PC-9 (cell line): Measurements from ENCODE around the gene B4GALNT2.

Experiments used
- EZH2 ChIP-seq: fragments of 200-600 bp; sonication (generic); IDR thresholded peaks from 2 replicates; pipeline ENCODE4 v1.8.0; 2017; ENCODE audit warnings: antibody characterized with exemption, low read depth
- TF ChIP-seq, protein P1 (sequence below): fragments of 200-600 bp; sonication (generic); conservative IDR thresholded peaks from 2 replicates; pipeline ENCODE4 v1.6.1; 2017; ENCODE audit warnings: mixed run types, antibody characterized with exemption, mild to moderate bottlenecking, moderate library complexity

- TF ChIP-seq EZH2, result no peak
- TF ChIP-seq, protein P1, sequence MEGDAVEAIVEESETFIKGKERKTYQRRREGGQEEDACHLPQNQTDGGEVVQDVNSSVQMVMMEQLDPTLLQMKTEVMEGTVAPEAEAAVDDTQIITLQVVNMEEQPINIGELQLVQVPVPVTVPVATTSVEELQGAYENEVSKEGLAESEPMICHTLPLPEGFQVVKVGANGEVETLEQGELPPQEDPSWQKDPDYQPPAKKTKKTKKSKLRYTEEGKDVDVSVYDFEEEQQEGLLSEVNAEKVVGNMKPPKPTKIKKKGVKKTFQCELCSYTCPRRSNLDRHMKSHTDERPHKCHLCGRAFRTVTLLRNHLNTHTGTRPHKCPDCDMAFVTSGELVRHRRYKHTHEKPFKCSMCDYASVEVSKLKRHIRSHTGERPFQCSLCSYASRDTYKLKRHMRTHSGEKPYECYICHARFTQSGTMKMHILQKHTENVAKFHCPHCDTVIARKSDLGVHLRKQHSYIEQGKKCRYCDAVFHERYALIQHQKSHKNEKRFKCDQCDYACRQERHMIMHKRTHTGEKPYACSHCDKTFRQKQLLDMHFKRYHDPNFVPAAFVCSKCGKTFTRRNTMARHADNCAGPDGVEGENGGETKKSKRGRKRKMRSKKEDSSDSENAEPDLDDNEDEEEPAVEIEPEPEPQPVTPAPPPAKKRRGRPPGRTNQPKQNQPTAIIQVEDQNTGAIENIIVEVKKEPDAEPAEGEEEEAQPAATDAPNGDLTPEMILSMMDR, result no peak
Observed at GRCh38 chr17:49187301-49187700, 54.7 kb downstream of the B4GALNT2 start.
